GM18505 (cell line): Measurements from ENCODE around the gene PIN1.
"Not testable (repeated sequence)": the region's sequence is repeated elsewhere in the genome, so short reads cannot be mapped to it uniquely, and the experiment has no call there.

Source experiments
- ATAC-seq: cut with Tn5 transposase; IDR thresholded peaks from one replicate; pipeline ENCODE4 v1.9.1; 2021; ENCODE audit not compliant: unreplicated experiment
- POLR2A ChIP-seq: IDR thresholded peaks from 4 replicates; pipeline ENCODE4 v1.6.1; 2011; ENCODE audit warnings: borderline replicate concordance; ENCODE audit not compliant: insufficient read depth, insufficient read length; ENCODE audit errors: extremely low read depth

The PIN1 gene

GRCh38 chr19:9834726-9835506 is at the start of gene PIN1:
Gene PIN1 (plus strand): TSS chr19:9835318. CDS start chr19:9835345, 27 bp downstream.
- ATAC-seq = peak; percentile 90
- TF ChIP-seq POLR2A = peak; percentile 78

- peak; percentile 76 for ATAC-seq
- peak; percentile 77 for TF ChIP-seq POLR2A
Observed at GRCh38 chr19:9785367-9786331, 49.5 kb upstream of the PIN1 start.

GRCh38 chr19:9786342-9786741 is 48.8 kb upstream of the PIN1 start:
- TF ChIP-seq POLR2A = no peak
- no peak for ATAC-seq

- ATAC-seq = no peak
- TF ChIP-seq POLR2A = no peak
Observed at GRCh38 chr19:9786819-9787218, 48.3 kb upstream of the PIN1 start.

GRCh38 chr19:9788604-9789003 is 46.5 kb upstream of the PIN1 start:
- ATAC-seq = not testable (repeated sequence)

- no peak for ATAC-seq
- no peak for TF ChIP-seq POLR2A
Observed at GRCh38 chr19:9789066-9789465, 46.1 kb upstream of the PIN1 start.

- ATAC-seq = not testable (repeated sequence)
Observed at GRCh38 chr19:9789579-9789978, 45.5 kb upstream of the PIN1 start.

GRCh38 chr19:9791073-9791367 is 44.1 kb upstream of the PIN1 start:
- ATAC-seq = not testable (repeated sequence)

GRCh38 chr19:9791552-9792205 is 43.4 kb upstream of the PIN1 start:
- ATAC-seq = peak; percentile 45
- no peak for TF ChIP-seq POLR2A

- ATAC-seq = peak; percentile 46
- TF ChIP-seq POLR2A = no peak
Observed at GRCh38 chr19:9792206-9793070, 42.7 kb upstream of the PIN1 start.

GRCh38 chr19:9793071-9793591 is 42.0 kb upstream of the PIN1 start:
- no peak for TF ChIP-seq POLR2A
- ATAC-seq = peak; percentile 17

GRCh38 chr19:9796113-9796773 is 38.9 kb upstream of the PIN1 start:
- ATAC-seq = no peak
- no peak for TF ChIP-seq POLR2A
